Fibroblast of villous mesenchyme (primary cell): ENCODE measurements around the gene CC2D1A. TPM values are rescaled to one million over a fixed set of nuclear protein-coding genes. Genes with fewer than 3 reads are reported as not detected.

Experiments
- DNase-seq: peaks from one replicate; pipeline ENCODE4 v3.0.0-alpha.2; 2010; ENCODE audit warnings: low read depth
- H3K4me3 ChIP-seq: 2 replicates; pipeline ENCODE4 v1.5.1; 2011; ENCODE audit warnings: low read depth, mild to moderate bottlenecking, low read length
- small RNA-seq: library from RNA; depleted of rRNA; stranded (forward); fragments of <200 nt; gene quantifications from one replicate; pipeline ENCODE3, GENCODE V24; 2012
- total RNA-seq: library from RNA; depleted of rRNA; stranded (reverse); fragments of >200 nt; gene quantifications from 2 replicates; pipeline ENCODE4 v1.2.3, GENCODE V29; 2012
- TF ChIP-seq, protein P1 (sequence below): IDR thresholded peaks from 2 replicates; pipeline ENCODE4 v1.5.1; 2012; ENCODE audit warnings: low read depth, mild to moderate bottlenecking, low read length; ENCODE audit not compliant: insufficient read depth

CC2D1A gene
- total RNA-seq, 1 donor, result 18.6 TPM

GRCh38 chr19:13979686-13980085 lies 73.7 kb downstream of the CC2D1A start:
- DNase-seq, result no peak
- H3K4me3 ChIP-seq, result no peak overlapping the region
- TF ChIP-seq, protein P1, sequence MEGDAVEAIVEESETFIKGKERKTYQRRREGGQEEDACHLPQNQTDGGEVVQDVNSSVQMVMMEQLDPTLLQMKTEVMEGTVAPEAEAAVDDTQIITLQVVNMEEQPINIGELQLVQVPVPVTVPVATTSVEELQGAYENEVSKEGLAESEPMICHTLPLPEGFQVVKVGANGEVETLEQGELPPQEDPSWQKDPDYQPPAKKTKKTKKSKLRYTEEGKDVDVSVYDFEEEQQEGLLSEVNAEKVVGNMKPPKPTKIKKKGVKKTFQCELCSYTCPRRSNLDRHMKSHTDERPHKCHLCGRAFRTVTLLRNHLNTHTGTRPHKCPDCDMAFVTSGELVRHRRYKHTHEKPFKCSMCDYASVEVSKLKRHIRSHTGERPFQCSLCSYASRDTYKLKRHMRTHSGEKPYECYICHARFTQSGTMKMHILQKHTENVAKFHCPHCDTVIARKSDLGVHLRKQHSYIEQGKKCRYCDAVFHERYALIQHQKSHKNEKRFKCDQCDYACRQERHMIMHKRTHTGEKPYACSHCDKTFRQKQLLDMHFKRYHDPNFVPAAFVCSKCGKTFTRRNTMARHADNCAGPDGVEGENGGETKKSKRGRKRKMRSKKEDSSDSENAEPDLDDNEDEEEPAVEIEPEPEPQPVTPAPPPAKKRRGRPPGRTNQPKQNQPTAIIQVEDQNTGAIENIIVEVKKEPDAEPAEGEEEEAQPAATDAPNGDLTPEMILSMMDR, result no peak

DNA sequence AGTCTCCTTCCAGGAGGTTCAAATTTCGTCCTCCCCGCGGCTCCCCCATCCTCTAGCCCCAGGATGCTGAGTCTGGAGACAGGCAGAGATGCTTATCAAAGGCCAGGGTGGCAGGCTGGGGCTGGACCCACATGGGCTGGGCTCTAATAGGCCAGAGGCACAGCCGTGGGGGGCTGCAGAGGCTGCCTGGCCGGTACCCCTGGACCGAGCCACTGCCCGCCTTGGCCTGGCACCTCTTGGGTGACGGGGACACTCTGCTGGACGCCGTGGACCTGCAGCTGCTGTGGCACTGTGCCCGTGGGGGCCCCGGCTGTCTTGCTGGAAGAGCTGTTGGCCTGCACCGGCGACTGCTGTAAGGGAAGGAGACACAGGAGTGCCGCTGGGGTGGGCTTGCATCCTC lies 74.3 kb downstream of the CC2D1A start:
- TF ChIP-seq, protein P1, result no peak
- H3K4me3 ChIP-seq, result no peak overlapping the region

More for the DNA sequence above, 74.3 kb downstream of the CC2D1A start:
- no peak for DNase-seq

Small RNA genes within 50 kb of the gene (small RNA-seq; reads per million reads assigned to genes)
- gene MIR181C, result 24.2 reads per million, percentile 94 among the genes with 10 or more reads in this experiment
- gene MIR181D, result 78.7 reads per million, percentile 96 among the genes with 10 or more reads in this experiment

Other genes with a start within 250 kb of the CC2D1A start
- gene MRI1, start 141.7 kb upstream of the CC2D1A start, total RNA-seq, result 27.2 and 44.1 TPM in 2 replicates
- 37.6 and 63.1 TPM in 2 replicates for gene C19orf53, start 131.7 kb upstream of the CC2D1A start, total RNA-seq
- 12.1 and 13.2 TPM in 2 replicates for gene ZSWIM4, start 110.8 kb upstream of the CC2D1A start, total RNA-seq
- 0.64 TPM in 1 of 2 replicates, not detected in the other for gene NANOS3, start 29.1 kb upstream of the CC2D1A start, total RNA-seq
- 0.32 and 0.43 TPM in 2 replicates for gene BRME1, start 84 bp upstream of the CC2D1A start, total RNA-seq
- gene PODNL1, start 32.2 kb downstream of the CC2D1A start, total RNA-seq, result 2.6 TPM in 2 replicates
- gene DCAF15, start 46.3 kb downstream of the CC2D1A start, total RNA-seq, result 13.4 and 13.9 TPM in 2 replicates
- 2.3 and 2.6 TPM in 2 replicates for gene RFX1, start 100.1 kb downstream of the CC2D1A start, total RNA-seq
- gene RLN3, start 121.9 kb downstream of the CC2D1A start, total RNA-seq, result not detected in 2 replicates
- gene IL27RA, start 125.6 kb downstream of the CC2D1A start, total RNA-seq, result 2.9 and 3.9 TPM in 2 replicates
- gene PALM3, start 155.9 kb downstream of the CC2D1A start, total RNA-seq, result under 0.01 TPM in 1 of 2 replicates, not detected in the other
- under 0.01 and 0.32 TPM in 2 replicates for gene MISP3, start 166.6 kb downstream of the CC2D1A start, total RNA-seq
- not detected in 2 replicates for gene C19orf67, start 179.6 kb downstream of the CC2D1A start, total RNA-seq
- 23.3 and 24.2 TPM in 2 replicates for gene SAMD1, start 184.6 kb downstream of the CC2D1A start, total RNA-seq
- 50.1 and 50.3 TPM in 2 replicates for gene PRKACA, start 211.6 kb downstream of the CC2D1A start, total RNA-seq
- gene ASF1B, start 230.4 kb downstream of the CC2D1A start, total RNA-seq, result 8.1 and 8.2 TPM in 2 replicates